HG03460 (cell line): ENCODE results near the gene UTRN.
A peak's percentile ranks its signal among the peaks of the same experiment; 100 is the strongest.

Experiments used
- ATAC-seq: cut with Tn5 transposase; IDR thresholded peaks from one replicate; pipeline ENCODE4 v1.9.1; 2021; ENCODE audit not compliant: unreplicated experiment

The UTRN gene

DNA sequence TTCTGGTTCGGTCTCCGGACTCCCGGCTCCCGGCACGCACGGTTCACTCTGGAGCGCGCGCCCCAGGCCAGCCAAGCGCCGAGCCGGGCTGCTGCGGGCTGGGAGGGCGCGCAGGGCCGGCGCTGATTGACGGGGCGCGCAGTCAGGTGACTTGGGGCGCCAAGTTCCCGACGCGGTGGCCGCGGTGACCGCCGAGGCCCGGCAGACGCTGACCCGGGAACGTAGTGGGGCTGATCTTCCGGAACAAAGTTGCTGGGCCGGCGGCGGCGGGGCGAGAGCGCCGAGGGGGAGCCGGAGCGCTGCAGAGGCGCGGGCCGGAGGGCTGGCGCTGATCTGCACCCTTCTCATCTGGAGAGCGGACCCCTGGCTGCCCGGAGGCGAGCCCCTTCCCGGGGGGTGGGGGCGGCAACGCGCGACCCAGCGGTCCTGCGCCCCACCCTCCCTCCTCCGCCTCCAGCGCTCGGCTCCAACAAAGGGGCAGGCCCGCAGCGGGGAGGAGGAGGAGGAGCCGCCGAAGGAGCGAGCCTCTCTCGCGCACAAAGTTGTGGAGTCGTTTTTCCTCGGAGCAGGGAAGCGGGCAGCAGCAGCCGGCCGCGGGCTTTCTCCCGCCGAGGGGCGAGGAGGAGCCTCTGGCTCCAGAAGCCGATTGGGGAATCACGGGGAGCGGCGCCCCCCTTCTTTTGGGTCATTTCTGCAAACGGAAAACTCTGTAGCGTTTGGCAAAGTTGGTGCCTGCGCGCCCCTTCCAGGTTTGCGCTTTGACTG is at the start of gene UTRN:
Gene UTRN (plus strand): TSS at position 553 of the 765 bp plus-strand sequence. CDS start 6,494 bp downstream, outside the sequence.
- peak; percentile 56 for ATAC-seq

DNA sequence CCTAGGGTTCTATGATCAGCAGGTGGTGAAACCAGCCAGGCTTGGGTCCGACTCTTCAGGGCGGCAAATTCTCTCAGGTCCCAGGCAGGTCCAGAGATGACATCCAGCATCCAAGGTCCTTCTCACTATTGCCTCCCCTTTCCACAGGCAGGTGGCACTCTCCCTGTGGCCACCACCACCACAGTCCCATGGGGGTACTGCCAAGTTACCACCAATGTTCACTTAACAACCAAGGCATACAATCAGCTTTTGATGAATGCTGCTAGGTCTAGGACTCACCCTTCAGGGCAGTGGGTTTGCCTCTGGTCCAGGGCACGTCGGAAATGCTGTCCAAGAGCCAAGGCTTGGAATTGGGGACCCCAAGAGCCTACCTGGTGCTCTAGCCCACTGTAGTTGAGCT is 40.4 kb upstream of the UTRN start:
- ATAC-seq: no peak

DNA sequence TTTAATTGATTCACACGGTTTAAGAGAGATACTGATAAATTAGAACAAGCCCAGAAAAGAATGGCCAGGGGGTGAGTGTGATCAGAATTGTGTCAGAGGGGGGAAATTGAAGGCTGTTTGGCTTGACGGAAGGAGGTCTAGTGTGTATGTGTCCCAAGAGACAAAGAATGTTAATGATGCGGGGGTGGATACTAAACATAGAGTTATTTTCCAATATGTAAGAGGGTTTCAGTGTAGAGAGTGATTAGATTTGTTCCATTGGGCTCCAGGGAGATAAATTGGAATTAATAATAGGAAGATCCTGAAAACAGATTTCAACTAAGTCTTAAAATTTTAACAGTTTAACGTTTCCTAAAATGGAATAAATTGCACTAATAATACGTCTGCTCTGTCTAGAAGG is 38.1 kb upstream of the UTRN start:
- no peak for ATAC-seq

DNA sequence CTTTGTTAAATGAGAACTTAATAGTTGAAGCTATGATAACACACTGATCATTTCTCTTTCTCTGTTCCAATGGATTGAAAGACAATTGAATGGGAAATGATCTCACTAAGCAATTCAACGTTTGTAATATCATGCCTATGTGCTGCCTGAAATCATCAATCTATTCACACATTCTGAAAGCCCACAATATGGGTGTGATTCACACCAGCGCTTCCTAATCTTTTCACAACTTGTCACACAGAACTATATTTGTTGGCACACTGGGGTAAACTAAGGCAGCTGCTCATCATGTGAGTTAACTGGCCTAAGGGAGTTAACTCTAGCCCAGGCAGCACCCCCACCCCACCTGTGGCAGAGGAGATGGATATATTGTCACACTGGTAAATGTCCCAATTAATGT is 37.1 kb upstream of the UTRN start:
- no peak for ATAC-seq

DNA sequence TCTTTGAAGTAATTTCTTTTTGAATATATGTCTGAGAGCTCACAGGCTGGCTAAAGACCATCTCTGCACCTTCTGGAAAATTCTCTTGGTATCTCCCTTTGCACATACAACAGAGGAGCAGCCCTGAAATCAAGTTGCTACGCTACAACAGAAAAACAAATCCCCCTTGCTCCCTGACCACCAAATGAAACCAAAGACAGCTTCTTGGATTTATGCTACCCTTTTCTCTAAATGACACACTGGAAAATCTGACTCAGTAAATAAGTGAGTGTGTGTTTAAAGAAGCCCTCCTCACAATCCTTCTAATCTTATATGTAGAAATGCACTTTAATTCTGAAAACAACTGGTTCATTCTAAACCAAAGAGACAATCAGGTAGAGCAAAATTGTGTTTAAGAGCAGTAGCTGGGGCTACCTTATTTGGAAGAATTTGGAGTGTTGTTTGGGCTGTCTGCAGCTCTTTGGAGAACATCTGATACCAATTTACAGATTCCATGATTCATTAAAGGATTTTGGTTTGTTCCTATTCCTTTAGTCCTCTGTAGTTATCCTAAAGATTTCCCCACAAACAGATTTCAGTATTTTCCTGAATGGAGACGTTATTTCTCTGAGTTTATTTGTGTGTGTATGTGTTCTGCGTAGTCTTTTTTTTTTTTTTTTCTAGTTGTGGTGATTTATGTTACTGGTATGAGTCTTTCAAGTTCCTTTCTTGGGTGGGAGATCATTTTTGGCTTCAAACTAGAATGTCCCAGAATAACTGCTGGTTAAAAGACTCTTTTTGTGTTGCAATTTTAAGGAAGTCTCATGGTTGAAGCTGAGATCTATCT is 36.4 kb upstream of the UTRN start:
- no peak for ATAC-seq

DNA sequence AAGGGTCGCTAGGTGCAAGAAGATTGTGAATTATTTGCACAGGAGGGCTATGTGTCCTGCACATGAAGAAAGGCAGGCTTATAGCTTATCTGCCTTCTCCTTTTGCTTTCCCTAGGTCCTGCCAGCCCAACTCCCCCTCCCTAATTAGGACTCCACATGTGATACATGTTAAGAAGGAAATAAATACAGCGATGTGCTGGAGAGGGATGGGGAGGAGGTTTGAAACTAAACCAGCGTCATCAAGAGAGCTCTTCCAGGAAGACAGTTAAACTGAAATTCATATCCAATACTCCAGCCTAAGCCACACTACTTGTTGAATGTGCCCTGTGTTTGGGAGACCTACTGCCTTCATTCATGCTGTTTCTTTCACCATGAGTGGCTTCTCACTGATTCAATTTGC is 34.9 kb upstream of the UTRN start:
- no peak for ATAC-seq

DNA sequence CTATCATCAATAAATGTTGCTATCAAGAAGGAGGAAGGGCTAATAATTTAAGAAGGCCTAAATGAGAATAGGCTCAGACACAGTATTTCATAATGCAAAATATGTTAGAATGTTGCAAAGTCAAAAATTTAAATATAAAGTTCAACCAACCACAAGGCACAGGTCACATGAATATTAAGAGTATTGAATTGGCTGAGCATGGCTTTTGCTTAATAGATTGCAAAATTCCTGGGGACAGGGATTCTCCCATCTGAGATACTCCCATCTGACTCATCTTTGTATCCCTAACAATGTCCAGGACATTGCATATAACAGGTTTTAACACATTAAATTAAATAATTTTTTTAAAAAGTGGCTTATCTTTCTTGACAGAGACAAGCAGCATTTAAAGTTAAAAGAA is 32.9 kb upstream of the UTRN start:
- ATAC-seq: no peak

DNA sequence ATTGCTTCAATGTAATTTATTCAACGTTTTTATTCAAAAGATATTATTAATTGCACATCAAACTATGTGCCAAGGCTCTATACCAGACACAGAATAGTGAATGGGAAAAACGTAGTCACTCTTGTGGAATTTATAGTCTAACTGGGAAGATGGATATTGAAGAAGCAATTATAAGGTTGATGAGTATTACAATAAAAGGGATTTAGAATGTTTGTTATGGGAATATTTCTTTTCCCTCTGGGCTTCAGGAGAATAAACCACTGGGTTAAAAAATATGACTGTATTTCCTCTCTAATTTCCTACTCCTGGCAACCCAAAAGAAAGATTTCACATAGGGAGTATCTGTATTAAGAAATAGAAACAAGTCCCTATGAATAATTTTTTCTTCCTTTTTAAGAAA is 25.1 kb upstream of the UTRN start:
- no peak for ATAC-seq

DNA sequence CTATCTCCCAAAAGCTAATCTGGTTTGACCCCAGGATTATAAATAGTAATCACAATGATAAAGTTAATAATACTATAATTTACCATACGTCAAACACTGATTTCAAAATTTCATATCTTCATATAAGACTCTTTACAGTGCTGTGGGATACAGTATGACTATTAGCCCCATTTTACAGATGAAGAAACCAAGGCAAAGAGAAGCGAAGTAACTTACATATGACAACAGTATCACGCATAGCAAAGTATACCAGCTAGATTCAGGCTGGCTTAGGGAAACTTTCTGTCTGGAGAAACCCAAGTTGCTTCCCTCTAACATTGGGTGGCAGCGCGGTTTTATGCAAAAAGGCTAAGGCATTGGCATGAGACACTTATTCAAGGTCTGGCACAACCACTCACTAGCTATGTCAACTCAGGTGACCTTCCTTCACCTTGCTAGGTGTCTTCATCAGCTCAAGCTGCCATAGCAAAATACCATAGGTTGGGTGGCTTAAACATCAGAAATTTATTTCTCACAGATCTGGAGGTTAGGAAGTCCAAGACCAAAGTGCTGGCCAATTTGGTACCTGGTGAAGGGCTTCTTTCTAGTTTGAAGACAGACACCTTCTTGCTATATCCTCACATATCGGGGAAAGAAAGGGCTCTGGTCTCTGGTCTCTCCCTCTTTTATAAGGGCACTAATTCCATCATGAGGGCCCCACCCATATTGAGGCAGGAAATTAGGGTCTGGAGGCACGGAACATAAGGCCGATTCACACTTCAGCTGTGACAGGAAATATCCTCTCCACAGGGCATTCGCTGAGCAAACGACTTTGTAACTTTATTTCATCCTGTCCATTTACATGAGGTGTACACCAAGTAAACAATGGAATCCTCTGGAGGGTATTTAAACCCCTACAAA is 22.4 kb upstream of the UTRN start:
- ATAC-seq: no peak

DNA sequence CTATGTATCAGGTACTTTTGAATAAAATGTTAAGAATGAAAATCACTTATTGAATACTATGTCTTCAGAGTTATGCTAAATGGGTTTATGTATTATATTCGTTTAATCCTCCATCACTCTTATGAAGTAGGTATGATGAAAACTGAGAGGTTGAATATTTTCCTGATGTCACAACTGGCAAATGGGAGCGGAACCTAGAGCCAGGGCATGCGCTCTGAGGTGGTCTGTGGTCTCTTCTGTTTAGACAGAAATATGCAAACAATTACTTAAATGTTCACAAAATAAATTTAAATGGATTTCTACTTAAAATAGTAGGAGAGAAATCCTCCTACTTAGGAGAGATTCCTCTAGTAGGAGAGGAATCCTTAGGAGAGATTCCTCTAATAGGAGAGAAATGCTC is 21.3 kb upstream of the UTRN start:
- no peak for ATAC-seq

DNA sequence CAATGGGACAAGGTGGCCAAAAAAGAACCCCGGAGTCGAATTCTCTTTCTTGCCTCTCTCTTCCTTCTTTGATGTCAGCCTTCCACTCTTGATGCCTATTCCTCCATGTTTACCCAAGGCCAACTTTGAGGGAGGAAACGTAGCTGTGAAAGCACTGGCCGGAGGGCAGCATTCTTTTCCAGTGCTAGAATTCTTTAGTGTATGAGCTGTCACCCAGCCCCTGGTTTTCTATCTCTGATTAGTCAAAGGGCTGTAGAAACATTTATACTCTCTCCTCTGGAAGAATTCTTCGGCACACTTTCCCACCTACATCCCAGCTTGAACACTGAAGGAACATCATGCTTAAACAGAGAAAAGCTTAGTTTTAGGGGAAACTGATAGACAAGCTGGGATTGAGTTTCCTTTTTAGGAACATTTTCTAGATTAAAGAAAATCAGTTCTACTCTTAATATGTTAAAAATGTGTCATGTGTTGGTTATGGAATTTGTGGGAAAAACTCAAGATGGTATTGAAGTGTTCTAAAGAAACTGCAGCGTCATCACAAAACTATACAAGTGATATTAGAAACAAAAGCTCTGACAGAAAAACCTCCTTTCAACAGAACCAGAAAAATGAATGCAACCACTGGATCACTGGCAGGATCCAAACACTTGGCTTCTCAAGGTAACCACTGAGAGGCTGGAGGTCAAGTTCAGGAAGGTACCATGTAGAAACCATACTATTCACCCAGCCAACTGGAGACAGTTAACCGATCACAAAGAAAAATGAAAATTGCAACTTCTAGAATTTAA is 20.7 kb upstream of the UTRN start:
- ATAC-seq: no peak

DNA sequence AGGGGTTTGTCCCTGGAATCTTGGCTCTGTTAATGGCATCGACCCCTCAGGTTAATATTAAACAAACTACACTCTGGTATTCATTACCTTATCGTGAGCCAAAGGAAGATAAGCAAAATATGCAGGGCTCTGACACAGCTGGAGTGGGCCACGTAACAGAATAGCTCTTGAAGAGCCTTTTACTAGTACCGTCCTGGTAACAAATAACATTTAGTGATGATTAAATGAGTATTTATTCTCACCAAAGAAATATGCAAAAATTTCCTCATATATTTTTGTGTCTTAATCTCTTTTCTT is 20.1 kb upstream of the UTRN start:
- ATAC-seq: no peak

DNA sequence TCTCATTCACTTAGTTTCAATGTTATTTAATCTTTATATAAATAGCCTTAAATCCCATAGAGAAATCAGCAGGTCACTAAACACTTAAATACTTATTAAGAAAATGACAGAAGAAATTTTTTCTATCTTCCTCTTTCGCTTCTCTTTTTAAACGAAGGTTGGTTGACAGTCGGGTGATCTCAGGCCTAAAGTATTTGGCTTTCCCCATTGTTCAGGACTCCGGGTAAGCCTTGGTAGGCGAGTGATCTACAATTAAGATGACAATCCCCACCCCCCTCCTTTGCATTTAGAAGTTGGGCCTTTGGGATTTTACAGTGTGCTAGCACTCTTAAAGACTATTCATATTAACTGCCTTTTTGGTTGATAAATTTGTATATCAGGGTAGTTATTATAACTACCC is 19.7 kb upstream of the UTRN start:
- ATAC-seq: peak; percentile 93

DNA sequence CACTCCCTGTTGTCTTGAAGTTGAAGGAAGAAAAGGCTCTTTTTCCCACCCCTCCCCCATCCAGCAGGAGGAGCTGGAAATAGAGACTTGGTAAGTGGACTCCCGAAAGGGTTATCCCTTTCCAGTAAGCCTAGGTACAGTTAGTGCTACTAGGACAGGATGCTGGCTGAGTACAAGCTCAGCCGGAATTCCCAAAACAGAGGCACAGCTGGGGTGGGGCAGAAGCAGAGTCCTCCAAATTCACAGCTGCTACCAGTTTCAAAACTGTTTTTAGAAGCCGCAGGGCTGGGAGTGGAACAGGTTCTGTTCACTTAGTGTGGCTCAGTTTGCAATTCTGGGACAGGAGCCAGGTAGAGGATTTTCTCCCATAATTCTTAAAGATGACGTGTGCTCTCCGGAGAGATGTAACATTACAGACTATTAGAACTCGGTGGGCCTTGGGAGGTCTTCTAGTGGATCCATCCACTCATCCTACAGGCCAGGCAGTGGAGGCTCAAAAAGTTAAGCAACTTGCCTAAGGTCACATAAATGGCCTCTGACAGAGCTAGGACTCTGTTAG is 19.0 kb upstream of the UTRN start:
- no peak for ATAC-seq

DNA sequence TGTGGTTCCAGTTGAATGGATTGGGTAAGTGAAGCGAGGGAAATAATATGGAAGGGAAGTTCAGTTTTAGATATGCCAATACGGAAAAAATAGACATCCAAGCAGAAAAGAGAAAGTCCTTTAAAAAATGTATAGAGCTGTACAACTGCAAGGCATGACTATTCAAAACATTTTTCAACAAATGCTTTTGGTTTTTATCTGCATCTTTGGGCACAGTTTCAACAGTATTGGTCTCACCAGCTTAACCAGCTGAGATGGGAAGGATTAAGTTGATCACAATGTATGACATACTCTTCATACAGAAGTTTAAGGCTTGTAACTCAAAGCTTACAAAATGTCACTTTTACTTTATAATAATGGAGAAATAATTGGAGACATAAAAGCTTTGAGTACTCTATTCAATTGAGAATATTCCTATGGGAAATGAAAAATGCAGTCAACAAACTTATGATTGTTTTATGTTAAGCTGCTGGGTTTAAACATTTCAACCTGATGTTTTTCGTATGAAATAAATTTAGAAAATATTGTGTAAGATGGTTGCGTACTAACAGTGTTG is 16.3 kb upstream of the UTRN start:
- ATAC-seq: no peak

DNA sequence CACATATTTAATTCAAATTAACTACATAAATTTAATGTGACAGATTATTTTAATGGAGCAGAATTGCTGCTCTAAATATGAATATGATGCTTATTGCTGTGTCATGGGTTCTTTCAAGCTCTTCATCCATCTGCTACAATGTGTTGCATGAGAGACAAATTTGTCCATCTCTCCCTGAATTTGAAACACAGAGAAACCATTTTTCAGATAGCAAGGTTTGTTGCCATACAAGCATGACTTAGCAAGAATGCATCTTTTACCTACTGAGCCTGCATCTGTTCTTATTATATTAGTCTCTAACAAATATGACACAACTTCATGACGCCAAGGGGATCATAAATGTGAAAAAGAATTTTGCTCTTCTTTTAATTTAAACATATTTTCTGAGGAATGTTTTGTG is 8.0 kb upstream of the UTRN start:
- ATAC-seq: no peak

DNA sequence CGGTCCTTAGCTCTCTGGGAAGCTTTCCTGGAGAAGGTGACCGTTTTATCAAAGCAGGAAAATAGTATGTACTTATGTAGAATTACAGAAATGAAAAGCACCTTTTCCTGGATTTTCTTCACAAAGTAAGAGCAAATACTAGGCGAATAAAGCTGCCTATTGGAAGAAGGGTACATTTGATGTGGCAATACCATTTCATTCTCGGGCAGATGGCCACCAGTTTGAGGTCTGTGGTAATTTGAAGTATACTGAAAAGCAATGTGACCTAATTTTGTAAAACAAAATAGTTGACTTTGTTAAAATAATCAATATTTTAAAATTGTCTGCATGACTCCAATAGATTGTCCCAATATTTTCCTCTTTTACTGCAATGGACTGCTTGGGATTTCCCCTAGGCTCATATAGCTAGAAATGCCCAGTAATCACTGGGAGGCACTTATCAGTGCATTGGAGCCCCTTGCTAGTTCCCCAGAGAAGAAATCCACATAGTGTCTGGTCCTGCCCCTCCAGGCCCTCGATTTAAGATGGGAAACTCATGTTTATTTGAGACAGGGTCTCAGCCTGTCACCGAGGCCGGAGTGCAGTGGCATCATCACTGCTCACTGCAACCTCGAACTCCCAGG is 7.4 kb upstream of the UTRN start:
- no peak for ATAC-seq

DNA sequence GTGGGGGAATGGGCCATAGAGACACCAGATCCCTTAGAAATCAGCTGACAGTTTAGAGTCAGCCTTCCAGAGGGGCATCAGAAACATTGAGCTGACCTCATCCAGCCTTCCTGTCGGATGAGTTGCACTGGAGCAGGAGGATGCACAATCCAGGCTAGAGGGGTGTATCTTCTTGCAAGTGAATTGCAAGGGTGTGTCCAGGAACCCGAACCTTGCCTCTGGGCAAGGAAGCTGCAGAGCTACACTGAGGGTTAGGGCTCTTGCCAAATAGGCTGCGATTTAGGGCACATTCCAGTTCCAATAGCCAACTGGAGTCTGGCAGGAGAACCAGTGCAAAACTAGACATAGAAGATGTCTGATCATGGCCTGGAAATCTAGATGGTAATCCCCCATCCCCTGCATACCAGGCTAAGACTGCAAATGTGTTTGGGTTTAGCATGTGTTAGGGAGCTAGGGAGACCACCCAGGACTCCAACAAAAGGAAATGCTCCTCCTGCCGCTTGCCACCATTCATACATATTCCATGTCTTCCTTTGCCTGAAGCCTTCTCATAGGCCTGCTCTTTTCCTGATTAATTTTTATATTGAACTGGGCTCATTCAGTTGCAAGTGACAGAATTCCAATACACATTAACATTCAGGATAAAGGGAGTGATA is 6.3 kb upstream of the UTRN start:
- no peak for ATAC-seq

DNA sequence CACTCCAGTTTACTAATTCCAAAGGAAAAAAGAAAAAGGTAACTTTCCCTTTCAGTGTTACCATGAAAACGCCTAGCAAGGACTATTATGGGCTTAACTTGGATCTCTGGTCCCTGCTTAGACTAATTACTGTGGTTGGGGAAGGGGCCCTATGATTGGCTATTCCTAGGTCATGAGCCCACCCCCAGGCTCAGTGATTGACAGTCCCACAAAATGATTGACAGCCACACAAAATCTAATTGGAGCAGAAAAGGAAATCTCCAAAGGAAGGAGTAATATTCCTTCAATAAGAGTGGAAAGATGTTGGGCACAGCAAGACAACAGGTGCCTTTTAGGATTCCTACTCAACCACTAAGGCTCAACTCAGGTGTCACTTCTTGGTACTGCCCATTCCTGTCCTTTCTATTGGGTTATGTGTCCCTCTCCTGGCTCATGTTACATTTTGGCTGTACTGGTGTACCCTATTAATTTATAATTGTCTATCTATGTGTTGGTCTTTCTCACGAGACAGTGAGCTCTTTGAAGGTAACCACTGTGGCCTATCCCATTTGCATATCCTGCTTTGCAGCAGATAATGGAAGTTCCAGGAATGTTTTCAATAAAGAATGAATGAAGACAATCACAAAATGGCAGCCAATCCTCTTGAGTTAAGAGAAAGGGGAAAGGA is 5.5 kb upstream of the UTRN start:
- ATAC-seq: no peak
